Liver (tissue), 3 donors: ENCODE results near the gene ARHGAP21.

Experiments used
- GABPA ChIP-seq, 2 donors: IDR thresholded peaks in 1 of 2; conservative IDR thresholded peaks in 1 of 2; 2 replicates each; pipeline ENCODE4 v1.6.1; 2016; ENCODE audit warnings: antibody characterized with exemption in 2 of 2, mild to moderate bottlenecking in 1 of 2, moderate library complexity in 1 of 2
- RAD21 ChIP-seq, 2 donors: IDR thresholded peaks; 2 replicates each; pipeline ENCODE4 v1.6.1; 2016; ENCODE audit warnings: antibody characterized with exemption in 2 of 2, mild to moderate bottlenecking in 2 of 2
- SP1 ChIP-seq: IDR thresholded peaks from 2 replicates; pipeline ENCODE4 v1.6.1; 2018; ENCODE audit warnings: antibody characterized with exemption, mild to moderate bottlenecking
- TF ChIP-seq, protein P1 (sequence below): fragments of 150-350 bp; IDR thresholded peaks from 2 replicates; pipeline ENCODE4 v1.5.1; 2017; ENCODE audit warnings: improper control_type of control experiment, low read depth, low read length; ENCODE audit not compliant: missing input control
- TF ChIP-seq, protein P2 (sequence below): IDR thresholded peaks from 2 replicates; pipeline ENCODE4 v1.6.1; 2016; ENCODE audit warnings: antibody characterized with exemption
- TF ChIP-seq, protein P3 (sequence below): IDR thresholded peaks from 2 replicates; pipeline ENCODE4 v1.6.1; 2016; ENCODE audit warnings: antibody characterized with exemption, mild to moderate bottlenecking
- TF ChIP-seq, protein P4 (sequence below): IDR thresholded peaks from 2 replicates; pipeline ENCODE4 v1.6.1; 2016; ENCODE audit warnings: antibody characterized with exemption
- donor health status: healthy.
- donor health status: healthy.

DNA sequence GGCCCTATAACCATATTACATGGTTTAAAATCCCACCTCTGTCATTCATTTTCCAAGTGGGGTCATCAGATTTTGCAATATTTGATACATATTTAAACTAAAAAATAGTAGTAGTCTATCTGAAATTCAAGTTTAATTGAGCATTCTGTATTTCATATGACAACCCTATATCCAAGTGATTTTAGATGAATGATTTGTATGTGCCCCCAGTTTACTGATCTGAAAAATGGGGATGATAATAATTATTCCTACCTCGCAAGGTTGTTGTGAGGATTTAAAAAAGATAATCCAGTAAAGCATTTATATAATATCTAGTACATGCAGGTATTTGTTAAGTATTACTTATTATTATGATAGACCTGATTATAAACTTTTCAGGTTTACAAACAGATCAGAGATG lies 84.6 kb downstream of the ARHGAP21 start:
- TF ChIP-seq, protein P1, sequence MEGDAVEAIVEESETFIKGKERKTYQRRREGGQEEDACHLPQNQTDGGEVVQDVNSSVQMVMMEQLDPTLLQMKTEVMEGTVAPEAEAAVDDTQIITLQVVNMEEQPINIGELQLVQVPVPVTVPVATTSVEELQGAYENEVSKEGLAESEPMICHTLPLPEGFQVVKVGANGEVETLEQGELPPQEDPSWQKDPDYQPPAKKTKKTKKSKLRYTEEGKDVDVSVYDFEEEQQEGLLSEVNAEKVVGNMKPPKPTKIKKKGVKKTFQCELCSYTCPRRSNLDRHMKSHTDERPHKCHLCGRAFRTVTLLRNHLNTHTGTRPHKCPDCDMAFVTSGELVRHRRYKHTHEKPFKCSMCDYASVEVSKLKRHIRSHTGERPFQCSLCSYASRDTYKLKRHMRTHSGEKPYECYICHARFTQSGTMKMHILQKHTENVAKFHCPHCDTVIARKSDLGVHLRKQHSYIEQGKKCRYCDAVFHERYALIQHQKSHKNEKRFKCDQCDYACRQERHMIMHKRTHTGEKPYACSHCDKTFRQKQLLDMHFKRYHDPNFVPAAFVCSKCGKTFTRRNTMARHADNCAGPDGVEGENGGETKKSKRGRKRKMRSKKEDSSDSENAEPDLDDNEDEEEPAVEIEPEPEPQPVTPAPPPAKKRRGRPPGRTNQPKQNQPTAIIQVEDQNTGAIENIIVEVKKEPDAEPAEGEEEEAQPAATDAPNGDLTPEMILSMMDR: no peak
- TF ChIP-seq, protein P2, sequence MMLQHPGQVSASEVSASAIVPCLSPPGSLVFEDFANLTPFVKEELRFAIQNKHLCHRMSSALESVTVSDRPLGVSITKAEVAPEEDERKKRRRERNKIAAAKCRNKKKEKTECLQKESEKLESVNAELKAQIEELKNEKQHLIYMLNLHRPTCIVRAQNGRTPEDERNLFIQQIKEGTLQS: no peak
- TF ChIP-seq, protein P3, sequence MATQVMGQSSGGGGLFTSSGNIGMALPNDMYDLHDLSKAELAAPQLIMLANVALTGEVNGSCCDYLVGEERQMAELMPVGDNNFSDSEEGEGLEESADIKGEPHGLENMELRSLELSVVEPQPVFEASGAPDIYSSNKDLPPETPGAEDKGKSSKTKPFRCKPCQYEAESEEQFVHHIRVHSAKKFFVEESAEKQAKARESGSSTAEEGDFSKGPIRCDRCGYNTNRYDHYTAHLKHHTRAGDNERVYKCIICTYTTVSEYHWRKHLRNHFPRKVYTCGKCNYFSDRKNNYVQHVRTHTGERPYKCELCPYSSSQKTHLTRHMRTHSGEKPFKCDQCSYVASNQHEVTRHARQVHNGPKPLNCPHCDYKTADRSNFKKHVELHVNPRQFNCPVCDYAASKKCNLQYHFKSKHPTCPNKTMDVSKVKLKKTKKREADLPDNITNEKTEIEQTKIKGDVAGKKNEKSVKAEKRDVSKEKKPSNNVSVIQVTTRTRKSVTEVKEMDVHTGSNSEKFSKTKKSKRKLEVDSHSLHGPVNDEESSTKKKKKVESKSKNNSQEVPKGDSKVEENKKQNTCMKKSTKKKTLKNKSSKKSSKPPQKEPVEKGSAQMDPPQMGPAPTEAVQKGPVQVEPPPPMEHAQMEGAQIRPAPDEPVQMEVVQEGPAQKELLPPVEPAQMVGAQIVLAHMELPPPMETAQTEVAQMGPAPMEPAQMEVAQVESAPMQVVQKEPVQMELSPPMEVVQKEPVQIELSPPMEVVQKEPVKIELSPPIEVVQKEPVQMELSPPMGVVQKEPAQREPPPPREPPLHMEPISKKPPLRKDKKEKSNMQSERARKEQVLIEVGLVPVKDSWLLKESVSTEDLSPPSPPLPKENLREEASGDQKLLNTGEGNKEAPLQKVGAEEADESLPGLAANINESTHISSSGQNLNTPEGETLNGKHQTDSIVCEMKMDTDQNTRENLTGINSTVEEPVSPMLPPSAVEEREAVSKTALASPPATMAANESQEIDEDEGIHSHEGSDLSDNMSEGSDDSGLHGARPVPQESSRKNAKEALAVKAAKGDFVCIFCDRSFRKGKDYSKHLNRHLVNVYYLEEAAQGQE: no peak
- TF ChIP-seq, protein P4, sequence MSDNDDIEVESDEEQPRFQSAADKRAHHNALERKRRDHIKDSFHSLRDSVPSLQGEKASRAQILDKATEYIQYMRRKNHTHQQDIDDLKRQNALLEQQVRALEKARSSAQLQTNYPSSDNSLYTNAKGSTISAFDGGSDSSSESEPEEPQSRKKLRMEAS: no peak
- TF ChIP-seq RAD21 (IDR thresholded peaks at IDR 0.05) (no peak), GABPA (IDR thresholded peaks at IDR 0.05 in 1 of 2, conservative IDR thresholded peaks at IDR 0.05 in 1 of 2) (no peak), SP1 (no peak)
